Stimulated activated CD4-positive, alpha-beta T cell treated with anti-CD3 and anti-CD28 coated beads, Interleukin-1b, Interleukin-23, amount 100 ng/mL, for 24 hours (primary cell): ENCODE data around the gene CPNE5.
A peak's percentile ranks its signal among the peaks of the same experiment; 100 is the strongest.
"Not testable (repeated sequence)": the region's sequence is repeated elsewhere in the genome, so short reads cannot be mapped to it uniquely, and the experiment has no call there.

Source experiments
- DNase-seq, 4 experiments: peaks; one replicate each; pipeline ENCODE4 v3.0.0-alpha.2; 2020; ENCODE audit warnings: low read depth in 4 of 4, low spot score in 1 of 4

CPNE5 gene

GRCh38 chr6:36728289-36729160, 110.7 kb downstream of the CPNE5 start:
- DNase-seq, result no peak

GRCh38 chr6:36727505-36728021, 111.7 kb downstream of the CPNE5 start:
- DNase-seq, result no peak

GRCh38 chr6:36725581-36725980, 113.7 kb downstream of the CPNE5 start:
- DNase-seq, result no peak

GRCh38 chr6:36724514-36725390, 114.5 kb downstream of the CPNE5 start:
- DNase-seq, result peak in 3 of 4 experiments; percentile 18 to 57 (median 28)

- DNase-seq, result not testable (repeated sequence)
Observed at GRCh38 chr6:36723992-36724391, 115.3 kb downstream of the CPNE5 start.

- DNase-seq, result no peak
Observed at GRCh38 chr6:36722879-36723278, 116.4 kb downstream of the CPNE5 start.

- DNase-seq, result no peak
Observed at GRCh38 chr6:36722365-36722764, 116.9 kb downstream of the CPNE5 start.

GRCh38 chr6:36721369-36722140, 117.7 kb downstream of the CPNE5 start:
- no peak for DNase-seq

- no peak for DNase-seq
Observed at GRCh38 chr6:36720251-36721141, 118.7 kb downstream of the CPNE5 start.

- DNase-seq, result no peak
Observed at GRCh38 chr6:36719126-36719525, 120.1 kb downstream of the CPNE5 start.

- DNase-seq, result no peak
Observed at GRCh38 chr6:36718560-36718959, 120.7 kb downstream of the CPNE5 start.

- DNase-seq, result no peak
Observed at GRCh38 chr6:36717871-36718540, 121.2 kb downstream of the CPNE5 start.

- no peak for DNase-seq
Observed at GRCh38 chr6:36717231-36717825, 121.9 kb downstream of the CPNE5 start.

- DNase-seq, result no peak
Observed at GRCh38 chr6:36716476-36717093, 122.7 kb downstream of the CPNE5 start.

GRCh38 chr6:36715469-36715868, 123.8 kb downstream of the CPNE5 start:
- no peak for DNase-seq

GRCh38 chr6:36714511-36714910, 124.7 kb downstream of the CPNE5 start:
- no peak for DNase-seq

GRCh38 chr6:36713846-36714245, 125.4 kb downstream of the CPNE5 start:
- no peak for DNase-seq

- no peak for DNase-seq
Observed at GRCh38 chr6:36712816-36713215, 126.4 kb downstream of the CPNE5 start.

- DNase-seq, result no peak
Observed at GRCh38 chr6:36706339-36706738, 132.9 kb downstream of the CPNE5 start.
